Activated T-helper 2 cell treated with anti-CD3 and anti-CD28 coated beads, Interferon-gamma antibody, Interleukin-2, Interleukin-4, amounts not matched to agents 10 μg/mL and 5 μg/mL and 100 μg/mL, durations not matched to agents 14 hours and 24 hours and 36 hours (primary cell): Measurements from ENCODE around the gene MORN1. TPM values are rescaled to one million over a fixed set of nuclear protein-coding genes. Genes with fewer than 3 reads are reported as not detected.
A peak's percentile ranks its signal among the peaks of the same experiment; 100 is the strongest.

Experiments
- DNase-seq: peaks from one replicate; pipeline ENCODE4 v3.0.0; 2021; ENCODE audit warnings: low spot score
- H3K27ac Mint-ChIP-seq: one replicate; pipeline ENCODE4 v1.8.0; 2021; ENCODE audit warnings: mixed read lengths
- H3K27me3 Mint-ChIP-seq: one replicate; pipeline ENCODE4 v1.8.0; 2021; ENCODE audit warnings: low read depth, mixed read lengths
- H3K36me3 Mint-ChIP-seq: one replicate; pipeline ENCODE4 v1.8.0; 2021; ENCODE audit warnings: low read depth, mixed read lengths
- H3K4me1 Mint-ChIP-seq: one replicate; pipeline ENCODE4 v1.8.0; 2021; ENCODE audit warnings: low read depth, mixed read lengths
- H3K4me3 Mint-ChIP-seq: one replicate; pipeline ENCODE4 v1.8.0; 2021; ENCODE audit warnings: low read depth, mild to moderate bottlenecking, moderate library complexity, mixed read lengths
- H3K9me3 Mint-ChIP-seq: one replicate; pipeline ENCODE4 v1.8.0; 2021; ENCODE audit warnings: mixed read lengths
- intact Hi-C: fragments of 100-400 bp; cut with micrococcal nuclease; formaldehyde crosslinking; loops from one replicate; pipeline ENCODE4 v1.15.1; 2023
- total RNA-seq: library from RNA; stranded (reverse); gene quantifications from 2 replicates; pipeline ENCODE4 v1.2.3, GENCODE V29; 2022

Gene MORN1
- total RNA-seq, 1 donor from 2014 or later = 7.5 TPM

- Mint-ChIP-seq H3K9me3 (no peaks in the 10 kb centered on the region), H3K27ac (no peak overlapping the region), H3K27me3 (no peaks in the 10 kb centered on the region)
Measured at GRCh38 chr1:2278591-2279209, 112.7 kb downstream of the MORN1 start.

GRCh38 chr1:2277741-2278488 is 113.4 kb downstream of the MORN1 start:
- DNase-seq = no peak
- intact Hi-C loops = no loop called here
- Mint-ChIP-seq H3K4me3 (no peak overlapping the region), H3K9me3 (no peaks in the 10 kb centered on the region), H3K36me3 (peaks cover 18% of the 10 kb centered on the region), H3K27ac (no peak overlapping the region), H3K27me3 (no peaks in the 10 kb centered on the region), H3K4me1 (peaks cover 15% of the 10 kb centered on the region)

More at GRCh38 chr1:2278591-2279209, 112.7 kb downstream of the MORN1 start:
- intact Hi-C loops = no loop called here
- H3K4me3 Mint-ChIP-seq = no peak overlapping the region
- DNase-seq = no peak
- peaks cover 18% of the 10 kb centered on the region for H3K36me3 Mint-ChIP-seq
- peaks cover 15% of the 10 kb centered on the region for H3K4me1 Mint-ChIP-seq

- H3K4me1 Mint-ChIP-seq = peaks cover 15% of the 10 kb centered on the region
- intact Hi-C loops = no loop called here
- no peaks in the 10 kb centered on the region for H3K9me3 Mint-ChIP-seq
- peak overlapping the region; percentile 65 for H3K27ac Mint-ChIP-seq
- DNase-seq = no peak
- H3K36me3 Mint-ChIP-seq = peaks cover 18% of the 10 kb centered on the region
- no peaks in the 10 kb centered on the region for H3K27me3 Mint-ChIP-seq
- H3K4me3 Mint-ChIP-seq = no peak overlapping the region
Measured at GRCh38 chr1:2276803-2277580, 114.4 kb downstream of the MORN1 start.

- Mint-ChIP-seq H3K27me3 (no peaks in the 10 kb centered on the region), H3K4me1 (peaks cover 15% of the 10 kb centered on the region), H3K4me3 (no peak overlapping the region), H3K9me3 (no peaks in the 10 kb centered on the region), H3K36me3 (peaks cover 18% of the 10 kb centered on the region), H3K27ac (no peak overlapping the region)
- no peak for DNase-seq
- intact Hi-C loops = no loop called here
Measured at GRCh38 chr1:2275796-2276536, 115.4 kb downstream of the MORN1 start.

GRCh38 chr1:2274929-2275475 is 116.4 kb downstream of the MORN1 start:
- no peaks in the 10 kb centered on the region for H3K9me3 Mint-ChIP-seq
- H3K36me3 Mint-ChIP-seq = peaks cover 18% of the 10 kb centered on the region
- no peak overlapping the region for H3K4me3 Mint-ChIP-seq
- peaks cover 15% of the 10 kb centered on the region for H3K4me1 Mint-ChIP-seq
- intact Hi-C loops = no loop called here
- DNase-seq = no peak
- H3K27me3 Mint-ChIP-seq = no peaks in the 10 kb centered on the region
- no peak overlapping the region for H3K27ac Mint-ChIP-seq

GRCh38 chr1:2274231-2274928 is 117.0 kb downstream of the MORN1 start:
- H3K27ac Mint-ChIP-seq = no peak overlapping the region
- intact Hi-C loops = no loop called here
- no peaks in the 10 kb centered on the region for H3K27me3 Mint-ChIP-seq
- peaks cover 15% of the 10 kb centered on the region for H3K4me1 Mint-ChIP-seq
- no peak for DNase-seq
- no peak overlapping the region for H3K4me3 Mint-ChIP-seq
- H3K9me3 Mint-ChIP-seq = no peaks in the 10 kb centered on the region
- H3K36me3 Mint-ChIP-seq = peaks cover 16% of the 10 kb centered on the region

- DNase-seq = no peak
- H3K4me1 Mint-ChIP-seq = peaks cover 15% of the 10 kb centered on the region
- H3K27me3 Mint-ChIP-seq = no peaks in the 10 kb centered on the region
- peaks cover 16% of the 10 kb centered on the region for H3K36me3 Mint-ChIP-seq
- no peak overlapping the region for H3K27ac Mint-ChIP-seq
- no peak overlapping the region for H3K4me3 Mint-ChIP-seq
- intact Hi-C loops = no loop called here
- H3K9me3 Mint-ChIP-seq = no peaks in the 10 kb centered on the region
Measured at GRCh38 chr1:2273401-2274090, 117.8 kb downstream of the MORN1 start.

GRCh38 chr1:2272686-2273400 is 118.5 kb downstream of the MORN1 start:
- no peak overlapping the region for H3K27ac Mint-ChIP-seq
- peaks cover 16% of the 10 kb centered on the region for H3K36me3 Mint-ChIP-seq
- H3K4me3 Mint-ChIP-seq = no peak overlapping the region
- H3K27me3 Mint-ChIP-seq = no peaks in the 10 kb centered on the region
- intact Hi-C loops = no loop called here
- DNase-seq = no peak
- no peaks in the 10 kb centered on the region for H3K9me3 Mint-ChIP-seq
- H3K4me1 Mint-ChIP-seq = peaks cover 15% of the 10 kb centered on the region

- Mint-ChIP-seq H3K9me3 (no peaks in the 10 kb centered on the region), H3K4me3 (no peak overlapping the region), H3K27me3 (no peaks in the 10 kb centered on the region), H3K4me1 (peaks cover 11% of the 10 kb centered on the region), H3K27ac (no peak overlapping the region), H3K36me3 (peaks cover 8% of the 10 kb centered on the region)
- no peak for DNase-seq
- intact Hi-C loops = no loop called here
Measured at GRCh38 chr1:2271841-2272655, 119.3 kb downstream of the MORN1 start.
